Transverse colon (tissue), 4 donors: Measurements from ENCODE around the gene C2orf49. TPM values are rescaled to one million over a fixed set of nuclear protein-coding genes. Genes with fewer than 3 reads are reported as not detected.
A peak's percentile ranks its signal among the peaks of the same experiment; 100 is the strongest.

ENCODE experiments used
- DNase-seq: peaks from one replicate; pipeline ENCODE4 v3.0.0-alpha.2; 2019
- H3K27ac ChIP-seq, 4 donors: fragments of 200-600 bp; sonication (generic); 2 replicates each; pipeline ENCODE4 v1.5.1; 2016 to 2018; ENCODE audit warnings: inconsistent platforms in 4 of 4
- H3K27me3 ChIP-seq: fragments of 200-600 bp; sonication (generic); 2 replicates; pipeline ENCODE4 v1.5.1; 2017; ENCODE audit warnings: inconsistent platforms
- H3K36me3 ChIP-seq, 4 donors: fragments of 200-600 bp; sonication (generic); 2 replicates each; pipeline ENCODE4 v1.5.1; 2017 to 2019; ENCODE audit warnings: inconsistent platforms in 4 of 4
- H3K4me1 ChIP-seq, 4 donors: fragments of 200-600 bp; sonication (generic); 2 replicates each; pipeline ENCODE4 v1.5.1; 2017 to 2020; ENCODE audit warnings: inconsistent platforms in 4 of 4
- H3K4me3 ChIP-seq, 4 donors: fragments of 200-600 bp; sonication (generic); 1 replicate in 1 of 4; 2 replicates in 3 of 4; pipeline versions ENCODE4 v1.5.1 to v1.6.1; 2017 to 2019; ENCODE audit warnings: inconsistent platforms in 4 of 4
- H3K9me3 ChIP-seq, 2 donors: fragments of 200-600 bp; sonication (generic); 2 replicates each; pipeline ENCODE4 v1.5.1; 2017 to 2019; ENCODE audit warnings: inconsistent platforms in 2 of 2
- CTCF ChIP-seq, 5 experiments: fragments of 200-600 bp in 3 of 5; fragments of 450-650 bp in 2 of 5; sonication (generic) in 3 of 5; IDR thresholded peaks; 1 replicate in 2 of 5; 2 replicates in 3 of 5; pipeline ENCODE4 v1.5.1; 2016 to 2017; ENCODE audit warnings: antibody characterized with exemption in 5 of 5, inconsistent platforms in 3 of 5, mild to moderate bottlenecking in 2 of 5, moderate library complexity in 1 of 5
- EP300 ChIP-seq: sonication (generic); formaldehyde crosslinking; IDR thresholded peaks from one replicate; pipeline ENCODE4 v1.6.1; 2017; ENCODE audit warnings: antibody characterized with exemption, low read depth
- POLR2A ChIP-seq: fragments of 450-650 bp; IDR thresholded peaks from one replicate; pipeline ENCODE4 v1.6.1; 2016; ENCODE audit warnings: antibody characterized with exemption, mild to moderate bottlenecking, moderate library complexity
- POLR2AphosphoS5 ChIP-seq, 3 donors: sonication (generic); formaldehyde crosslinking; IDR thresholded peaks; one replicate each; pipeline ENCODE4 v1.6.1; 2016; ENCODE audit warnings: antibody characterized with exemption in 3 of 3
- WGBS, 2 donors: methylation state at CpG; one replicate each; pipeline ENCODE4 v1.1.5; 2018; ENCODE audit warnings: low coverage in 1 of 2; 5-methylcytosine and 5-hydroxymethylcytosine counted together
- in situ Hi-C, 4 donors: fragments of 200-750 bp; cut with MboI; loops; one replicate each; pipeline versions ENCODE4 v1.15.0 to v1.15.1; 2017; ENCODE audit warnings: low sequenced_read_pairs in 3 of 4, low pct_ligation_motif_present in 1 of 4, low pct_unique_long_range_greater_than_20kb in 1 of 4
- intact Hi-C: fragments of 100-400 bp; cut with DNase I; formaldehyde crosslinking; loops from one replicate; pipeline ENCODE4 v1.15.1; 2023; ENCODE audit warnings: low total_unique reads
- total RNA-seq, 4 donors: library from RNA; depleted of rRNA; stranded (reverse); fragments of >200 nt; gene quantifications; one replicate each; pipeline ENCODE4 v1.1.0, GENCODE V29; 2016

The C2orf49 gene
- total RNA-seq, 4 donors from 2014 or later, result 1.8 to 17.6 (median 14.5) TPM

GRCh38 chr2:105344704-105345345 lies 7.5 kb downstream of the C2orf49 start:
- DNase-seq, result no peak
- Histone ChIP-seq H3K36me3 (peaks cover 0 to 66% (median 24%) of the 10 kb centered on the region in 4 donors), H3K27ac (no peak overlapping the region), H3K9me3 (no peaks in the 10 kb centered on the region), H3K4me1 (no peaks in the 10 kb centered on the region), H3K4me3 (no peak overlapping the region), H3K27me3 (no peaks in the 10 kb centered on the region)
- in situ Hi-C loops, result no loop called here
- intact Hi-C loops, result no loop called here
- 50 to 57% methylated on average over 4 of the region's 4 CpGs for WGBS, 2 donors
- TF ChIP-seq CTCF (IDR thresholded peaks at IDR 0.05) (peak in 4 of 5 experiments; percentile 21 to 35 (median 28)), POLR2AphosphoS5 (IDR thresholded peaks at IDR 0.05) (no peak), POLR2A (no peak), EP300 (no peak)

- peaks cover 0 to 13% of the 10 kb centered on the region in 2 donors for H3K9me3 ChIP-seq
- no peaks in the 10 kb centered on the region for H3K27me3 ChIP-seq
- in situ Hi-C loops, result no loop called here
- intact Hi-C loops, result no loop called here
- WGBS, 2 donors, result 96 to 100% methylated on average over 1 of the region's 1 CpG
- H3K36me3 ChIP-seq, result peaks cover 0 to 44% (median 13%) of the 10 kb centered on the region in 4 donors
- H3K27ac ChIP-seq, result no peak overlapping the region
- no peak for TF ChIP-seq POLR2A
- TF ChIP-seq POLR2AphosphoS5 (IDR thresholded peaks at IDR 0.05), result no peak
- TF ChIP-seq EP300, result no peak
- no peak for TF ChIP-seq CTCF (IDR thresholded peaks at IDR 0.05)
- DNase-seq, result no peak
- no peaks in the 10 kb centered on the region for H3K4me1 ChIP-seq
- no peak overlapping the region for H3K4me3 ChIP-seq
These were observed 19.8 kb downstream of the C2orf49 start for GRCh38 chr2:105357122-105357521.

- in situ Hi-C loops, result no loop called here
These were observed 21.3 kb downstream of the C2orf49 start for GRCh38 chr2:105358593-105358992.

More at GRCh38 chr2:105358593-105358992, 21.3 kb downstream of the C2orf49 start:
- no peaks in the 10 kb centered on the region for H3K4me1 ChIP-seq
- peaks cover 0 to 13% of the 10 kb centered on the region in 2 donors for H3K9me3 ChIP-seq
- no peak for DNase-seq
- no peak overlapping the region for H3K4me3 ChIP-seq
- peaks cover 0 to 44% (median 17%) of the 10 kb centered on the region in 4 donors for H3K36me3 ChIP-seq
- H3K27me3 ChIP-seq, result no peaks in the 10 kb centered on the region
- no peak for TF ChIP-seq POLR2AphosphoS5 (IDR thresholded peaks at IDR 0.05)
- TF ChIP-seq CTCF (IDR thresholded peaks at IDR 0.05), result no peak
- TF ChIP-seq POLR2A, result no peak
- no peak for TF ChIP-seq EP300
- intact Hi-C loops, result no loop called here
- WGBS, 2 donors, result 80 to 86% methylated on average over 1 to 6 of the region's 6 CpGs
- H3K27ac ChIP-seq, result no peak overlapping the region
